K562 (cell line): Measurements from ENCODE around the gene TMEM117. TPM values are rescaled to one million over a fixed set of nuclear protein-coding genes. Genes with fewer than 3 reads are reported as not detected.

Source experiments
- CC2D1A ChIP-seq: fragments of 450-650 bp; IDR thresholded peaks from 2 replicates; pipeline ENCODE4 v1.6.1; 2017; ENCODE audit warnings: mild to moderate bottlenecking
- HMGN3 ChIP-seq: IDR thresholded peaks from 2 replicates; pipeline ENCODE4 v1.6.1; 2011; ENCODE audit warnings: borderline replicate concordance, low read depth, mild to moderate bottlenecking, mixed read lengths, low read length; ENCODE audit not compliant: insufficient read length; ENCODE audit errors: extremely low read depth
- SPI1 ChIP-seq: IDR thresholded peaks from 2 replicates; pipeline ENCODE4 v1.6.1; 2011; ENCODE audit warnings: low read depth, low read length, control low read depth, borderline replicate concordance
- TBP ChIP-seq: optimal IDR thresholded peaks from 2 replicates; pipeline ENCODE3; 2011; ENCODE audit warnings: low read depth, low read length, improper control_type of control experiment
- polyA plus RNA-seq, 8 experiments: library from polyadenylated mRNA; depleted of rRNA in 4 of 8; stranded (reverse) in 5 of 8; unstranded in 3 of 8; fragments of >200 nt; fragmentation: Nextera tagmentation in 2 of 8; fragmentation: Illumina TruSeq in 1 of 8; extraction: Ambion mirVana in 2 of 8; extraction: Trizol in 1 of 8; gene quantifications; 2 replicates each; pipeline versions ENCODE4 v1.2.1 to v1.2.3, GENCODE V29; 2011 to 2014; ENCODE audit warnings: inconsistent platforms in 1 of 8, missing spikeins in 1 of 8
- total RNA-seq, 7 experiments: library from RNA; depleted of rRNA in 6 of 7; stranded (reverse); fragments of >200 nt in 6 of 7; fragmentation: Illumina TruSeq in 2 of 7; extraction: Trizol in 2 of 7; gene quantifications; 2 replicates each; pipeline versions ENCODE4 v1.2.1 to v1.2.3, GENCODE V29; 2011 to 2021; ENCODE audit warnings: low replicate concordance in 1 of 7
- TF ChIP-seq, protein P1 (sequence below): fragments of 450-650 bp; IDR thresholded peaks from 2 replicates; pipeline ENCODE4 v1.6.1; 2018; ENCODE audit not compliant: partially characterized antibody
- TF ChIP-seq, protein P2 (sequence below): IDR thresholded peaks from 2 replicates; pipeline ENCODE4 v1.6.1; 2014; ENCODE audit warnings: antibody characterized with exemption
- TF ChIP-seq, protein P3 (sequence below): fragments of 450-650 bp; IDR thresholded peaks from 2 replicates; pipeline ENCODE4 v1.6.1; 2014; ENCODE audit warnings: low read depth, mild to moderate bottlenecking, moderate library complexity, borderline replicate concordance
- TF ChIP-seq, protein P4 (sequence below): fragments of 200-800 bp; sonication (Bioruptor generic); IDR thresholded peaks from 2 replicates; pipeline ENCODE4 v1.6.1; 2016; ENCODE audit warnings: missing genetic modification characterization, missing compliant biosample characterization

TMEM117 gene
- total and polyA plus RNA-seq, 9 of the 15 experiments (the other 6 are each of a cell fraction or from before 2014, with no cell fraction given) = 0.31 to 2.8 (median 1.0) TPM

DNA sequence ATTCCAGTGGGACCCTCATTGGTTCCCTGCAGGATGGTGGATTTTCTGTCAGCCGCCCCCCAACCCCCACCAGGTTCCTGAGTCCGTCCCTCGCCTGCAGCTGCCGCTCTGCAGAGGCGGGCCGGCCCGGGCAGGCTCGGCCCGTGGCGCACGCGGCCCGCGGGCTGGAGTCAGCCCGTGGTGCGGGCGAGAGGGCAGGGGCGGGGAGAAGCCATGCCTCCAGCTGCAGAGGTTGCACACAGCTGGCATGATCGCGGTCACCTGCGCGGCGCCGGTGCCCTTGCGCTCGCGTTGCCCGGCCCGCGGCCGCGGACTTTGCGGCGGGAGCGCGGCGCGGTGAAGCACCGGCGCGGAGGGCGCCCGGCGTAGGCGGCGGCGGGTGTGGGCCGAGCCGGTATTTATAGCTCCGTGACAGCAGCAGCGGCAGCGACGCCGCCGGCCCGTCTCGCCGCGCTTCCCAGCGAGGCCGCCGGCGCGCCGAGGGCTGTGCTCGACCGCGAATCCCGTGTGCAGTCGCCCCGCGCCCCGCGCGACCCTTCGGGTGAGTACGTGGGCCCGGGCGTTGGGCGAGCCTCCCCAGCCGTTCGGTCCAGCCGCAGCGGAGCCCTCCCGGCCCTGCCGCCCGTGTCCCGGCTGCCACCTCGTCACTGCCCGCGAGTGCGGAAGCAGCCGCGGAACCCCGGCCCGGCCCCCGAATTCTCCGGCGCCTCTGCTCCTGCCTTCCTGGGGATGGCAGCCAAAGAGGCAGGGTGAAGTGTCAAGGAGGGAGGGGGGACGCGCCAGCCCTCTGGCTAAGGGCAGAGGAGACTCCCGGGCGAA lies at the start of gene TMEM117 (continued):
- TF ChIP-seq, protein P1, sequence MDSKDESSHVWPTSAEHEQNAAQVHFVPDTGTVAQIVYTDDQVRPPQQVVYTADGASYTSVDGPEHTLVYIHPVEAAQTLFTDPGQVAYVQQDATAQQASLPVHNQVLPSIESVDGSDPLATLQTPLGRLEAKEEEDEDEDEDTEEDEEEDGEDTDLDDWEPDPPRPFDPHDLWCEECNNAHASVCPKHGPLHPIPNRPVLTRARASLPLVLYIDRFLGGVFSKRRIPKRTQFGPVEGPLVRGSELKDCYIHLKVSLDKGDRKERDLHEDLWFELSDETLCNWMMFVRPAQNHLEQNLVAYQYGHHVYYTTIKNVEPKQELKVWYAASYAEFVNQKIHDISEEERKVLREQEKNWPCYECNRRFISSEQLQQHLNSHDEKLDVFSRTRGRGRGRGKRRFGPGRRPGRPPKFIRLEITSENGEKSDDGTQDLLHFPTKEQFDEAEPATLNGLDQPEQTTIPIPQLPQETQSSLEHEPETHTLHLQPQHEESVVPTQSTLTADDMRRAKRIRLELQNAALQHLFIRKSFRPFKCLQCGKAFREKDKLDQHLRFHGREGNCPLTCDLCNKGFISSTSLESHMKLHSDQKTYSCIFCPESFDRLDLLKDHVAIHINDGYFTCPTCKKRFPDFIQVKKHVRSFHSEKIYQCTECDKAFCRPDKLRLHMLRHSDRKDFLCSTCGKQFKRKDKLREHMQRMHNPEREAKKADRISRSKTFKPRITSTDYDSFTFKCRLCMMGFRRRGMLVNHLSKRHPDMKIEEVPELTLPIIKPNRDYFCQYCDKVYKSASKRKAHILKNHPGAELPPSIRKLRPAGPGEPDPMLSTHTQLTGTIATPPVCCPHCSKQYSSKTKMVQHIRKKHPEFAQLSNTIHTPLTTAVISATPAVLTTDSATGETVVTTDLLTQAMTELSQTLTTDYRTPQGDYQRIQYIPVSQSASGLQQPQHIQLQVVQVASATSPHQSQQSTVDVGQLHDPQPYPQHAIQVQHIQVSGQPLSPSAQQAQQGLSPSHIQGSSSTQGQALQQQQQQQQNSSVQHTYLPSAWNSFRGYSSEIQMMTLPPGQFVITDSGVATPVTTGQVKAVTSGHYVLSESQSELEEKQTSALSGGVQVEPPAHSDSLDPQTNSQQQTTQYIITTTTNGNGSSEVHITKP = no peak
- TF ChIP-seq TBP (peak; percentile 61), CC2D1A (no peak), HMGN3 (peak; percentile 32), SPI1 (no peak)
- TF ChIP-seq, protein P2, sequence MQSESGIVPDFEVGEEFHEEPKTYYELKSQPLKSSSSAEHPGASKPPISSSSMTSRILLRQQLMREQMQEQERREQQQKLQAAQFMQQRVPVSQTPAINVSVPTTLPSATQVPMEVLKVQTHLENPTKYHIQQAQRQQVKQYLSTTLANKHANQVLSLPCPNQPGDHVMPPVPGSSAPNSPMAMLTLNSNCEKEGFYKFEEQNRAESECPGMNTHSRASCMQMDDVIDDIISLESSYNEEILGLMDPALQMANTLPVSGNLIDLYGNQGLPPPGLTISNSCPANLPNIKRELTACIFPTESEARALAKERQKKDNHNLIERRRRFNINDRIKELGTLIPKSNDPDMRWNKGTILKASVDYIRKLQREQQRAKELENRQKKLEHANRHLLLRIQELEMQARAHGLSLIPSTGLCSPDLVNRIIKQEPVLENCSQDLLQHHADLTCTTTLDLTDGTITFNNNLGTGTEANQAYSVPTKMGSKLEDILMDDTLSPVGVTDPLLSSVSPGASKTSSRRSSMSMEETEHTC = no peak
- TF ChIP-seq, protein P3, sequence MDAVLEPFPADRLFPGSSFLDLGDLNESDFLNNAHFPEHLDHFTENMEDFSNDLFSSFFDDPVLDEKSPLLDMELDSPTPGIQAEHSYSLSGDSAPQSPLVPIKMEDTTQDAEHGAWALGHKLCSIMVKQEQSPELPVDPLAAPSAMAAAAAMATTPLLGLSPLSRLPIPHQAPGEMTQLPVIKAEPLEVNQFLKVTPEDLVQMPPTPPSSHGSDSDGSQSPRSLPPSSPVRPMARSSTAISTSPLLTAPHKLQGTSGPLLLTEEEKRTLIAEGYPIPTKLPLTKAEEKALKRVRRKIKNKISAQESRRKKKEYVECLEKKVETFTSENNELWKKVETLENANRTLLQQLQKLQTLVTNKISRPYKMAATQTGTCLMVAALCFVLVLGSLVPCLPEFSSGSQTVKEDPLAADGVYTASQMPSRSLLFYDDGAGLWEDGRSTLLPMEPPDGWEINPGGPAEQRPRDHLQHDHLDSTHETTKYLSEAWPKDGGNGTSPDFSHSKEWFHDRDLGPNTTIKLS = peak; percentile 74; the same call in 1 of the 2 replicates
- TF ChIP-seq, protein P4, sequence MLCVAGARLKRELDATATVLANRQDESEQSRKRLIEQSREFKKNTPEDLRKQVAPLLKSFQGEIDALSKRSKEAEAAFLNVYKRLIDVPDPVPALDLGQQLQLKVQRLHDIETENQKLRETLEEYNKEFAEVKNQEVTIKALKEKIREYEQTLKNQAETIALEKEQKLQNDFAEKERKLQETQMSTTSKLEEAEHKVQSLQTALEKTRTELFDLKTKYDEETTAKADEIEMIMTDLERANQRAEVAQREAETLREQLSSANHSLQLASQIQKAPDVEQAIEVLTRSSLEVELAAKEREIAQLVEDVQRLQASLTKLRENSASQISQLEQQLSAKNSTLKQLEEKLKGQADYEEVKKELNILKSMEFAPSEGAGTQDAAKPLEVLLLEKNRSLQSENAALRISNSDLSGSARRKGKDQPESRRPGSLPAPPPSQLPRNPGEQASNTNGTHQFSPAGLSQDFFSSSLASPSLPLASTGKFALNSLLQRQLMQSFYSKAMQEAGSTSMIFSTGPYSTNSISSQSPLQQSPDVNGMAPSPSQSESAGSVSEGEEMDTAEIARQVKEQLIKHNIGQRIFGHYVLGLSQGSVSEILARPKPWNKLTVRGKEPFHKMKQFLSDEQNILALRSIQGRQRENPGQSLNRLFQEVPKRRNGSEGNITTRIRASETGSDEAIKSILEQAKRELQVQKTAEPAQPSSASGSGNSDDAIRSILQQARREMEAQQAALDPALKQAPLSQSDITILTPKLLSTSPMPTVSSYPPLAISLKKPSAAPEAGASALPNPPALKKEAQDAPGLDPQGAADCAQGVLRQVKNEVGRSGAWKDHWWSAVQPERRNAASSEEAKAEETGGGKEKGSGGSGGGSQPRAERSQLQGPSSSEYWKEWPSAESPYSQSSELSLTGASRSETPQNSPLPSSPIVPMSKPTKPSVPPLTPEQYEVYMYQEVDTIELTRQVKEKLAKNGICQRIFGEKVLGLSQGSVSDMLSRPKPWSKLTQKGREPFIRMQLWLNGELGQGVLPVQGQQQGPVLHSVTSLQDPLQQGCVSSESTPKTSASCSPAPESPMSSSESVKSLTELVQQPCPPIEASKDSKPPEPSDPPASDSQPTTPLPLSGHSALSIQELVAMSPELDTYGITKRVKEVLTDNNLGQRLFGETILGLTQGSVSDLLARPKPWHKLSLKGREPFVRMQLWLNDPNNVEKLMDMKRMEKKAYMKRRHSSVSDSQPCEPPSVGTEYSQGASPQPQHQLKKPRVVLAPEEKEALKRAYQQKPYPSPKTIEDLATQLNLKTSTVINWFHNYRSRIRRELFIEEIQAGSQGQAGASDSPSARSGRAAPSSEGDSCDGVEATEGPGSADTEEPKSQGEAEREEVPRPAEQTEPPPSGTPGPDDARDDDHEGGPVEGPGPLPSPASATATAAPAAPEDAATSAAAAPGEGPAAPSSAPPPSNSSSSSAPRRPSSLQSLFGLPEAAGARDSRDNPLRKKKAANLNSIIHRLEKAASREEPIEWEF = no peak
